GM19193 (cell line): Measurements from ENCODE around the gene CD46.
A peak's percentile ranks its signal among the peaks of the same experiment; 100 is the strongest.

Source experiments
- POLR2A ChIP-seq: IDR thresholded peaks from 4 replicates; pipeline ENCODE4 v1.6.1; 2011; ENCODE audit not compliant: insufficient read depth, insufficient read length; ENCODE audit errors: extremely low read depth

Gene CD46

GRCh38 chr1:207828485-207829158 lies 76.8 kb downstream of the CD46 start:
- no peak for TF ChIP-seq POLR2A

GRCh38 chr1:207829576-207829975 lies 77.7 kb downstream of the CD46 start:
- no peak for TF ChIP-seq POLR2A

- no peak for TF ChIP-seq POLR2A
These were observed 78.9 kb downstream of the CD46 start for GRCh38 chr1:207830788-207831187.

- TF ChIP-seq POLR2A, result peak; percentile 31
These were observed 79.9 kb downstream of the CD46 start for GRCh38 chr1:207831517-207832327.

- TF ChIP-seq POLR2A, result no peak
These were observed 80.9 kb downstream of the CD46 start for GRCh38 chr1:207832796-207833195.

GRCh38 chr1:207833381-207833780 lies 81.5 kb downstream of the CD46 start:
- TF ChIP-seq POLR2A, result no peak

GRCh38 chr1:207833956-207834660 lies 82.3 kb downstream of the CD46 start:
- TF ChIP-seq POLR2A, result no peak

GRCh38 chr1:207835958-207836357 lies 84.1 kb downstream of the CD46 start:
- no peak for TF ChIP-seq POLR2A

- TF ChIP-seq POLR2A, result no peak
These were observed 84.9 kb downstream of the CD46 start for GRCh38 chr1:207836591-207837347.

- TF ChIP-seq POLR2A, result no peak
These were observed 85.8 kb downstream of the CD46 start for GRCh38 chr1:207837673-207838072.

- no peak for TF ChIP-seq POLR2A
These were observed 86.6 kb downstream of the CD46 start for GRCh38 chr1:207838156-207839082.

GRCh38 chr1:207839083-207839413 lies 87.2 kb downstream of the CD46 start:
- TF ChIP-seq POLR2A, result no peak

- no peak for TF ChIP-seq POLR2A
These were observed 88.5 kb downstream of the CD46 start for GRCh38 chr1:207840380-207840779.

- TF ChIP-seq POLR2A, result no peak
These were observed 89.4 kb downstream of the CD46 start for GRCh38 chr1:207841293-207841692.
